ENCODE results near the gene ABHD12. TPM values are rescaled to one million over a fixed set of nuclear protein-coding genes. Genes with fewer than 3 reads are reported as not detected.

The ABHD12 gene
- total RNA-seq, 2 experiments from 2014 or later: 22.3 to 24.1 TPM

DNA sequence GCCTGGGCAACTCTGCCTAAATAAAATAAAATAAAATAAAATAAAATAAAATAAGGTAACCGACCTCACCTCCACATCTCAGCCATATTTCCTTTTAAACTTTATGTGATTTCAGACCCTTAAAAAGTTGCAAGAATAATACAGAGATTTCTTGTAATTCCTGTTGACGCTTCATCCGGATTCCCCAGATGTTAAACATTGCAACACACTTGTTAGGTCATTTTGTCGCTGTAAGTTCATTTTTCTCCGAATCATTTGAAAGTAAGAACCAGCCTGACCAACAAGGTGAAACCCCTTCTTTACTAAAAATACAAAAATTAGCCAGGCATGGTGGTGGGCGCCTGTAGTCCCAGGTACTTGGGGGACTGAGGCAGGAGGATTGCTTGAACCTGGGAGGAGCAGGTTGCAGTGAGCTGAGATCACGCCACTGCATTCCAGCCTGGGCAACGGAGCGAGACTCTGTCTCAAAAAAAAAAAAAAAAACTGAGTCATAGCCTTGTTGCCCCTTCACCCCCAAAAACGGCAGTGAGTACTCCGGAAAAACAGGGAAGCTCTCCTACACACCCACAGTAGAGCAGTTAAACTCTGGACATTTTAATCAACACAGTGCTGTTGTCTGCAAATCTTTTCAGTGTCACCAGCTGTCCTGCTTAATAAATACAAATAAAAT, 136.9 kb downstream of the ABHD12 start:
- Mint-ChIP-seq H3K27me3 (no peaks in the 10 kb centered on the region), H3K4me1 (ENCODE audit: low read depth) (peaks cover 36% of the 10 kb centered on the region), H3K27ac (no peak overlapping the region), H3K9me3 (no peaks in the 10 kb centered on the region), H3K36me3 (peaks cover 2% of the 10 kb centered on the region), H3K4me3 (no peak overlapping the region)
- no peak for DNase-seq
- intact Hi-C loops (cut with micrococcal nuclease): no loop called here
- CTCF ChIA-PET: no interaction called here
- POLR2A ChIA-PET: no interaction called here

DNA sequence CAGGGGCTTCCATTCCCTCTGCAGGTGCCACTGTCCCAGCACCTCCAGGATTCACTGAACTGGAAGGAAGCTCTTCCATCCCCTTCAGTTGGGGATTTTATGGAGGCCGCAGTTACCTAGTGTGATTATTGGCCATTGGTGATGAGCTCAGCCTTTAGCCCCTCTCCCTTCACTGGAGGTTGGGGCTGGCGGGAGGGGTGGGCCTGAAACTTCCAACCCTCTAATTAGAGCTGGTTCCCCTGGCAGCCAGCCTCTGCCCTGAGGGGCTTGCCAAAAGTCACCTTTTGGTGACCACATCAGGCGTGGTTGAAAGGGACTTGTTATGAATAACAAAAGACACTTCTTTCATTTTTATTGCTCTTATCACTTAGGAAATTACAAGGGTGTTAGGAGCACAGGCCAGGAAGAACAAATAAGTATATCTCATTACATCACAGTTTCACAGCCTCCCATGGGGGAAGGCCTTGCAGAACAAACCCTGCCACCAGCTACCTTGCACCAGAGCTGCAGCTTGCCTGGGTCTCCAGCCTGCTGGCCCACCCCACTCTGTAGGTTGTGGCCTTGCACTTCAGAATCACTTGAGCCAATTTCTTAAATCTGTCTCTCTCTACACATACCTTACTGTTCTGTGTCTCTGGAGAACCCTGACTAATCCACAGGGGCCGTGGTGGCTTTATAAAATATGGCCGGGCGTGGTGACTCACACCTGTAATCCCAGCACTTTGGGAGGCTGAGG, 137.8 kb downstream of the ABHD12 start:
- intact Hi-C loops (cut with micrococcal nuclease): no loop called here
- no peaks in the 10 kb centered on the region for H3K9me3 Mint-ChIP-seq
- no peaks in the 10 kb centered on the region for H3K27me3 Mint-ChIP-seq
- peaks cover 2% of the 10 kb centered on the region for H3K36me3 Mint-ChIP-seq
- no peak overlapping the region for H3K4me3 Mint-ChIP-seq
- CTCF ChIA-PET: no interaction called here
- POLR2A ChIA-PET: no interaction called here
- peaks cover 37% of the 10 kb centered on the region for H3K4me1 Mint-ChIP-seq (ENCODE audit: low read depth)
- DNase-seq: no peak
- H3K27ac Mint-ChIP-seq: no peak overlapping the region

DNA sequence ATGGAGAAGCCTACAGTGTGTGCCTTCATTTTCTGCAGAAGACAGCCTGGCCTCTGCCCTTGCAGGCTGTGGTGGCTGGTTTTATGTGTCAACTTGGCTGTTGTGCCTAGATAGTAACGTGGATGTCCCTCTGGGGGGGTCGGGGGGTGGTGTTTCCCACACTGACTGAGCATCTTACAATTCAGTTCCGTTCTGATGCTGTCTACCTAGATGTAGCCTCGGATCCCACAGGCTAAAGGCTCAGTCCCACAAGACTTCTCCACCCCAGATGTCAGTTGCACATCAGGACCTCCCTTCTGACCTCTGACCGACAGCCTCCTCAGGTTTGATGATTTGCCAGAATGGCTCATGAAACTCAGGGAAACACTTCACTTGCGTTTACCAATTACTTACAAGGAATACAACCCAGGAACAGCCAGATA, 138.4 kb downstream of the ABHD12 start:
- ChIA-PET POLR2A (no interaction called here), CTCF (no interaction called here)
- Mint-ChIP-seq H3K36me3 (peaks cover 2% of the 10 kb centered on the region), H3K9me3 (no peaks in the 10 kb centered on the region), H3K27me3 (no peaks in the 10 kb centered on the region), H3K4me3 (no peak overlapping the region), H3K4me1 (ENCODE audit: low read depth) (peaks cover 38% of the 10 kb centered on the region), H3K27ac (no peak overlapping the region)
- intact Hi-C loops (cut with micrococcal nuclease): no loop called here
- DNase-seq: no peak

- DNase-seq: no peak
- H3K4me3 Mint-ChIP-seq: no peak overlapping the region
- ChIA-PET POLR2A (no interaction called here), CTCF (no interaction called here)
- no peaks in the 10 kb centered on the region for H3K9me3 Mint-ChIP-seq
- H3K27ac Mint-ChIP-seq: no peak overlapping the region
- H3K27me3 Mint-ChIP-seq: no peaks in the 10 kb centered on the region
- peaks cover 2% of the 10 kb centered on the region for H3K36me3 Mint-ChIP-seq
- intact Hi-C loops (cut with micrococcal nuclease): no loop called here
- H3K4me1 Mint-ChIP-seq (ENCODE audit: low read depth): peaks cover 45% of the 10 kb centered on the region
These were observed 139.1 kb downstream of the ABHD12 start for GRCh38 chr20:25251558-25251957.

DNA sequence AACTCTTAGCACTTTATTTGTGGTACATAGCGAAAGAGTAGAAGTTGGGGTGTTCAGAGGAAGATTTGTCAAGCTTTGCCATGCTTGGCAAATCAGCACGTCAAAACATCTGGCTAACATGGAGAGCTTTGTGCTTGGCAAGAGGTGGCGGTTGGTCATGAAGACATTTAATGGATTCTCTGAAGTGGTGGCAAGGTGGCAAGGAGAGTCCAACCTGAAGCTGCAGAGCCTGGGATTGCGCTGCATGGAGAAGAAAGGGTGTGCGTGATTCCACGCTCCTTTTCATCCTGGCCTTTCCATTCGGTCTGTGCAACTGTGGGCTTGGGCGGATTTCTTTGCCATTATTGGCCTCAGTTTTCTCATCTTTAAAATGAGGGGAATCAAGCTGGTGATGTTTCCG, 139.6 kb downstream of the ABHD12 start:
- Mint-ChIP-seq H3K4me1 (ENCODE audit: low read depth) (peaks cover 50% of the 10 kb centered on the region), H3K4me3 (no peak overlapping the region), H3K27me3 (no peaks in the 10 kb centered on the region), H3K9me3 (no peaks in the 10 kb centered on the region), H3K27ac (no peak overlapping the region), H3K36me3 (peaks cover 2% of the 10 kb centered on the region)
- CTCF ChIA-PET: no interaction called here
- POLR2A ChIA-PET: no interaction called here
- DNase-seq: no peak
- intact Hi-C loops (cut with micrococcal nuclease): no loop called here

- Mint-ChIP-seq H3K27me3 (no peaks in the 10 kb centered on the region), H3K4me3 (no peak overlapping the region), H3K4me1 (ENCODE audit: low read depth) (peaks cover 51% of the 10 kb centered on the region), H3K36me3 (peaks cover 2% of the 10 kb centered on the region), H3K27ac (no peak overlapping the region), H3K9me3 (no peaks in the 10 kb centered on the region)
- intact Hi-C loops (cut with micrococcal nuclease): no loop called here
- DNase-seq: no peak
- CTCF ChIA-PET: no interaction called here
- POLR2A ChIA-PET: no interaction called here
These were observed 140.1 kb downstream of the ABHD12 start for GRCh38 chr20:25250508-25250907.

Other genes starting within 250 kb of the ABHD12 start
- gene ENTPD6, start 195.1 kb downstream of the ABHD12 start, total RNA-seq: 10 to 100 TPM; 48.5 to 51.0 TPM
- gene PYGB, start 142.8 kb downstream of the ABHD12 start, total RNA-seq: 10 to 100 TPM; 23.4 to 24.0 TPM
- 10 to 100 TPM; 31.5 to 32.3 TPM for gene GINS1, start 16.8 kb upstream of the ABHD12 start, total RNA-seq
- gene NINL, start 194.7 kb upstream of the ABHD12 start, total RNA-seq: 1 to 10 TPM; 2.7 to 3.9 TPM
- 1 to 10 TPM; 6.5 to 7.3 TPM for gene NANP, start 233.2 kb upstream of the ABHD12 start, total RNA-seq

Measured in activated CD4-positive, alpha-beta memory T cell treated with anti-CD3 and anti-CD28 coated beads for 36 hours (primary cell).